Erythroblast (primary cell): ENCODE measurements around the gene SDF2.

Source experiments
- GATA1 ChIP-seq: IDR thresholded peaks from 2 replicates; pipeline ENCODE4 v1.6.1; 2011; ENCODE audit warnings: low read depth, mild to moderate bottlenecking, control low read depth, low read length, moderate library complexity
- POLR2A ChIP-seq: IDR thresholded peaks from 2 replicates; pipeline ENCODE4 v1.6.1; 2011; ENCODE audit warnings: mild to moderate bottlenecking, low read length

DNA sequence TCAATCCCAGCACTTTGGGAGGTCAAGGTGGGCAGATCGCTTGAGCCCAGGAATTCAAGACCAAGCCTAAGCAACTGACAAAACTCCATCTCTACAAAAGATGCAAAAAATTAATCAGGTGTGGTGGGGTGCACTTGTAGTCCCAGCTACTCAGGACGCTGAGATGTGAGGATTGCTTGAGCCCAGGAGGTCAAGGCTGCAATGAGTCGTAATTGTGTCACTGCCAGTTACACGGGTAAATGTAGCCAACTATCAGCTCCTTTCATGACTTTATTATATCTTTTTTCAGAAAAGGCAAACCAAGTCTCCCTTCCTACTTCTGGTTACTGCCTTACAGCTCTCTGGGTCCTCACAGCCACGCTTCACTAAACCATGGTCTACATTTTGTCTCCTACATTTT, 4.0 kb downstream of the SDF2 start:
- no peak for TF ChIP-seq POLR2A
- TF ChIP-seq GATA1: no peak
